Karpas-422 (cell line): ENCODE measurements around the gene AMMECR1. TPM values are rescaled to one million over a fixed set of nuclear protein-coding genes. Genes with fewer than 3 reads are reported as not detected.
"Not testable (repeated sequence)": the region's sequence is repeated elsewhere in the genome, so short reads cannot be mapped to it uniquely, and the experiment has no call there.

ENCODE experiments used
- DNase-seq: peaks from one replicate; pipeline ENCODE4 v3.0.0-alpha.2; 2015
- H2AFZ ChIP-seq: fragments of 200-600 bp; sonication (generic); 2 replicates; pipeline ENCODE4 v1.6.1; 2014; ENCODE audit warnings: antibody characterized with exemption, low read length, mixed read lengths
- H3K27ac ChIP-seq: fragments of 200-600 bp; sonication (generic); 2 replicates; pipeline ENCODE4 v1.5.1; 2014; ENCODE audit warnings: mild to moderate bottlenecking, low read length, moderate library complexity
- H3K27me3 ChIP-seq: fragments of 200-600 bp; sonication (generic); 2 replicates; pipeline ENCODE4 v1.6.1; 2014; ENCODE audit warnings: low read length, mixed read lengths
- H3K36me3 ChIP-seq: fragments of 200-600 bp; sonication (generic); 2 replicates; pipeline ENCODE4 v1.6.1; 2014; ENCODE audit warnings: low read length, mixed read lengths; ENCODE audit not compliant: insufficient read depth
- H3K4me1 ChIP-seq: fragments of 200-600 bp; sonication (generic); 2 replicates; pipeline ENCODE4 v1.6.1; 2014; ENCODE audit warnings: mild to moderate bottlenecking, low read length, mixed read lengths
- H3K4me2 ChIP-seq: fragments of 200-600 bp; sonication (generic); 2 replicates; pipeline ENCODE4 v1.6.1; 2014; ENCODE audit warnings: low read length, low read depth, mild to moderate bottlenecking; ENCODE audit not compliant: poor library complexity, severe bottlenecking
- H3K4me3 ChIP-seq: fragments of 200-600 bp; sonication (generic); 2 replicates; pipeline ENCODE4 v1.5.1; 2014; ENCODE audit warnings: mild to moderate bottlenecking, antibody characterized with exemption, low read length, mixed read lengths
- H3K79me2 ChIP-seq: fragments of 200-600 bp; sonication (generic); 2 replicates; pipeline ENCODE4 v1.6.1; 2014; ENCODE audit warnings: mild to moderate bottlenecking, low read length, mixed read lengths
- H3K9ac ChIP-seq: fragments of 200-600 bp; sonication (generic); 2 replicates; pipeline ENCODE4 v1.6.0; 2014; ENCODE audit warnings: low read length
- H3K9me2 ChIP-seq: fragments of 200-600 bp; sonication (generic), shearing (Covaris generic); replicated peaks from 2 replicates; pipeline ENCODE4 v1.6.0; 2014; ENCODE audit warnings: mild to moderate bottlenecking, low read length, moderate library complexity; ENCODE audit not compliant: insufficient read depth
- H3K9me3 ChIP-seq: fragments of 300-700, 200-600 bp; sonication (generic); 2 replicates; pipeline ENCODE4 v1.6.1; 2014; ENCODE audit warnings: low read length, mixed read lengths
- H4K20me1 ChIP-seq: fragments of 200-600 bp; sonication (generic); 2 replicates; pipeline ENCODE4 v1.6.1; 2014; ENCODE audit warnings: mild to moderate bottlenecking, antibody characterized with exemption, low read length, low read depth; ENCODE audit not compliant: insufficient read depth
- total RNA-seq: library from RNA; depleted of rRNA; stranded (reverse); fragments of >200 nt; shearing (Covaris generic); gene quantifications from 2 replicates; pipeline ENCODE4 v1.2.3, GENCODE V29; 2014; ENCODE audit warnings: low replicate concordance

Gene AMMECR1
- total RNA-seq, 1 experiment from 2014 or later: 15.1 TPM

- Histone ChIP-seq H3K27me3 (no peaks in the 10 kb centered on the region), H3K4me1 (peaks cover 7% of the 10 kb centered on the region), H3K79me2 (peaks cover 34% of the 10 kb centered on the region), H3K27ac (no peak overlapping the region), H2AFZ (no peak overlapping the region), H3K4me2 (no peak overlapping the region), H3K9me2 (no peaks in the 10 kb centered on the region), H3K4me3 (no peak overlapping the region), H3K36me3 (no peaks in the 10 kb centered on the region), H3K9me3 (no peaks in the 10 kb centered on the region), H3K9ac (no peak overlapping the region), H4K20me1 (no peaks in the 10 kb centered on the region)
- no peak for DNase-seq
Observed at GRCh38 chrX:110245011-110245410, 72.9 kb downstream of the AMMECR1 start.

- H3K9me3 ChIP-seq: no peaks in the 10 kb centered on the region
- DNase-seq: no peak
- H3K27me3 ChIP-seq: no peaks in the 10 kb centered on the region
- H3K79me2 ChIP-seq: peaks cover 41% of the 10 kb centered on the region
- H2AFZ ChIP-seq: no peak overlapping the region
- H3K4me1 ChIP-seq: peaks cover 7% of the 10 kb centered on the region
- H3K9me2 ChIP-seq: no peaks in the 10 kb centered on the region
- no peak overlapping the region for H3K4me2 ChIP-seq
- H4K20me1 ChIP-seq: no peaks in the 10 kb centered on the region
- no peak overlapping the region for H3K27ac ChIP-seq
- no peak overlapping the region for H3K4me3 ChIP-seq
- no peaks in the 10 kb centered on the region for H3K36me3 ChIP-seq
- H3K9ac ChIP-seq: no peak overlapping the region
Observed at GRCh38 chrX:110242371-110242770, 75.5 kb downstream of the AMMECR1 start.

- Histone ChIP-seq H3K27ac (no peak overlapping the region), H3K4me2 (no peak overlapping the region), H3K9ac (no peak overlapping the region), H3K9me3 (no peaks in the 10 kb centered on the region), H4K20me1 (no peaks in the 10 kb centered on the region), H3K79me2 (peaks cover 46% of the 10 kb centered on the region), H3K27me3 (no peaks in the 10 kb centered on the region), H3K4me3 (no peak overlapping the region), H3K9me2 (no peaks in the 10 kb centered on the region), H3K36me3 (no peaks in the 10 kb centered on the region), H2AFZ (no peak overlapping the region), H3K4me1 (peaks cover 4% of the 10 kb centered on the region)
- DNase-seq: no peak
Observed at GRCh38 chrX:110241816-110242215, 76.1 kb downstream of the AMMECR1 start.

GRCh38 chrX:110238259-110238658 is 79.6 kb downstream of the AMMECR1 start:
- not testable (repeated sequence) for H3K4me1 ChIP-seq, H3K9me3 ChIP-seq, H3K36me3 ChIP-seq, DNase-seq, H3K27ac ChIP-seq, H4K20me1 ChIP-seq, H3K9ac ChIP-seq, H3K27me3 ChIP-seq, H3K9me2 ChIP-seq, H2AFZ ChIP-seq, H3K4me3 ChIP-seq, H3K4me2 ChIP-seq
- peaks cover 44% of the 10 kb centered on the region for H3K79me2 ChIP-seq

GRCh38 chrX:110231485-110231884 is 86.4 kb downstream of the AMMECR1 start:
- H3K27me3 ChIP-seq, H3K9me3 ChIP-seq, H3K4me3 ChIP-seq, H3K9me2 ChIP-seq, H3K4me2 ChIP-seq, H3K9ac ChIP-seq, H4K20me1 ChIP-seq, DNase-seq, H3K36me3 ChIP-seq, H3K27ac ChIP-seq, H2AFZ ChIP-seq: not testable (repeated sequence)
- H3K4me1 ChIP-seq: peaks cover 22% of the 10 kb centered on the region
- H3K79me2 ChIP-seq: peaks cover 29% of the 10 kb centered on the region

- not testable (repeated sequence) for H3K4me2 ChIP-seq, DNase-seq, H3K36me3 ChIP-seq, H2AFZ ChIP-seq, H3K9me3 ChIP-seq, H3K27me3 ChIP-seq, H3K9me2 ChIP-seq, H3K4me3 ChIP-seq, H4K20me1 ChIP-seq, H3K9ac ChIP-seq
- Histone ChIP-seq H3K27ac (peak overlapping the region; percentile 66), H3K4me1 (peaks cover 22% of the 10 kb centered on the region), H3K79me2 (peaks cover 27% of the 10 kb centered on the region)
Observed at GRCh38 chrX:110229497-110230111, 88.3 kb downstream of the AMMECR1 start.

GRCh38 chrX:110228453-110228852 is 89.4 kb downstream of the AMMECR1 start:
- Histone ChIP-seq H3K9ac (no peak overlapping the region), H3K4me3 (no peak overlapping the region), H3K4me1 (peaks cover 22% of the 10 kb centered on the region), H3K27me3 (no peaks in the 10 kb centered on the region), H3K36me3 (no peaks in the 10 kb centered on the region), H3K4me2 (peak overlapping the region; percentile 14), H3K9me2 (no peaks in the 10 kb centered on the region), H3K79me2 (peaks cover 33% of the 10 kb centered on the region), H2AFZ (no peak overlapping the region), H4K20me1 (no peaks in the 10 kb centered on the region), H3K27ac (peak overlapping the region; percentile 66), H3K9me3 (no peaks in the 10 kb centered on the region)
- peak; percentile 54 for DNase-seq

GRCh38 chrX:110226931-110227330 is 91.0 kb downstream of the AMMECR1 start:
- Histone ChIP-seq H3K79me2 (peaks cover 40% of the 10 kb centered on the region), H3K36me3 (no peaks in the 10 kb centered on the region), H3K9me2 (no peaks in the 10 kb centered on the region), H3K4me1 (peaks cover 22% of the 10 kb centered on the region), H3K9ac (no peak overlapping the region), H3K27ac (no peak overlapping the region), H3K9me3 (no peaks in the 10 kb centered on the region), H3K4me2 (no peak overlapping the region), H2AFZ (no peak overlapping the region), H3K4me3 (no peak overlapping the region), H4K20me1 (no peaks in the 10 kb centered on the region), H3K27me3 (no peaks in the 10 kb centered on the region)
- DNase-seq: no peak
